ENCODE results near the gene GBA2.

GRCh38 chr9:35774907-35775635 is 26.0 kb upstream of the GBA2 start:
- TF ChIP-seq CTCF (IDR thresholded peaks at IDR 0.05; ENCODE audit: insufficient read depth, low read length) (no peak), POLR2AphosphoS5 (IDR thresholded peaks at IDR 0.05; ENCODE audit: low read depth) (no peak)
